H9 (cell line): Measurements from ENCODE around the gene PPP2R2B. TPM values are rescaled to one million over a fixed set of nuclear protein-coding genes. Genes with fewer than 3 reads are reported as not detected.

Experiments
- DNase-seq: peaks from one replicate; pipeline ENCODE4 v3.0.0-alpha.2; 2017
- H2AFZ ChIP-seq: one replicate; pipeline ENCODE4 v1.6.1; 2013; ENCODE audit warnings: mild to moderate bottlenecking, low read length, control low read depth, moderate library complexity
- H2AK5ac ChIP-seq: 2 replicates; pipeline ENCODE4 v1.6.1; 2013; ENCODE audit warnings: low read length, control low read depth, mixed read lengths; ENCODE audit not compliant: insufficient read length
- H2BK120ac ChIP-seq: one replicate; pipeline ENCODE4 v1.6.1; 2013; ENCODE audit warnings: low read depth, mild to moderate bottlenecking, low read length, control low read depth, inconsistent platforms; ENCODE audit not compliant: poor library complexity, severe bottlenecking
- H2BK12ac ChIP-seq: 2 replicates; pipeline ENCODE4 v1.6.1; 2013; ENCODE audit warnings: low read length, control low read depth, mixed read lengths, low read depth; ENCODE audit not compliant: insufficient read length
- H2BK15ac ChIP-seq: 2 replicates; pipeline ENCODE4 v1.6.1; 2013; ENCODE audit warnings: low read depth, low read length, control low read depth
- H2BK20ac ChIP-seq: one replicate; pipeline ENCODE4 v1.6.1; 2013; ENCODE audit warnings: low read depth, mild to moderate bottlenecking, low read length, control low read depth, inconsistent platforms; ENCODE audit not compliant: poor library complexity, severe bottlenecking
- H2BK5ac ChIP-seq: 2 replicates; pipeline ENCODE4 v1.6.1; 2013; ENCODE audit warnings: low read length, control low read depth, mixed read lengths; ENCODE audit not compliant: insufficient read length
- H3K14ac ChIP-seq: 2 replicates; pipeline ENCODE4 v1.6.1; 2013; ENCODE audit warnings: low read length, control low read depth; ENCODE audit not compliant: insufficient read depth
- H3K18ac ChIP-seq: 2 replicates; pipeline ENCODE4 v1.6.1; 2013; ENCODE audit warnings: low read depth, mild to moderate bottlenecking, mixed read lengths, low read length, control low read depth; ENCODE audit not compliant: insufficient read length
- H3K23ac ChIP-seq: 2 replicates; pipeline ENCODE4 v1.6.1; 2013; ENCODE audit warnings: low read length, control low read depth, mixed read lengths, low read depth; ENCODE audit not compliant: insufficient read length
- H3K23me2 ChIP-seq: 2 replicates; pipeline ENCODE4 v1.6.1; 2013; ENCODE audit warnings: low read depth, mild to moderate bottlenecking, mixed read lengths, low read length, control low read depth; ENCODE audit not compliant: insufficient read length, poor library complexity, severe bottlenecking
- H3K27ac ChIP-seq: 2 replicates; pipeline ENCODE4 v1.5.1; 2013; ENCODE audit warnings: low read length, control low read depth, mixed read lengths, low read depth; ENCODE audit not compliant: insufficient read length
- H3K27me3 ChIP-seq: 2 replicates; pipeline ENCODE4 v1.6.1; 2013; ENCODE audit warnings: low read length, control low read depth, inconsistent platforms; ENCODE audit not compliant: insufficient read depth
- H3K4ac ChIP-seq: 2 replicates; pipeline ENCODE4 v1.6.1; 2013; ENCODE audit warnings: low read depth, mild to moderate bottlenecking, control low read depth, inconsistent platforms, low read length, moderate library complexity
- H3K4me1 ChIP-seq: 2 replicates; pipeline ENCODE4 v1.6.1; 2013; ENCODE audit warnings: low read length, control low read depth, inconsistent platforms; ENCODE audit not compliant: insufficient read depth
- H3K4me2 ChIP-seq: 2 replicates; pipeline ENCODE4 v1.6.1; 2013; ENCODE audit warnings: low read length, control low read depth, mixed read lengths; ENCODE audit not compliant: insufficient read length, insufficient read depth
- H3K56ac ChIP-seq: 2 replicates; pipeline ENCODE4 v1.6.1; 2013; ENCODE audit warnings: low read depth, mild to moderate bottlenecking, mixed read lengths, low read length, control low read depth; ENCODE audit not compliant: insufficient read length
- H3K79me1 ChIP-seq: 2 replicates; pipeline ENCODE4 v1.6.1; 2013; ENCODE audit warnings: low read depth, mild to moderate bottlenecking, moderate library complexity, low read length, control low read depth, inconsistent platforms; ENCODE audit not compliant: insufficient read depth, poor library complexity, severe bottlenecking
- H3K79me2 ChIP-seq: 2 replicates; pipeline ENCODE4 v1.6.1; 2013; ENCODE audit warnings: low read length, control low read depth, inconsistent platforms; ENCODE audit not compliant: insufficient read depth
- H3K9ac ChIP-seq: 2 replicates; pipeline ENCODE4 v1.6.1; 2013; ENCODE audit warnings: low read length, control low read depth, mixed read lengths; ENCODE audit not compliant: insufficient read length; ENCODE audit errors: extremely low read depth
- H3K9me3 ChIP-seq: one replicate; pipeline ENCODE4 v1.6.1; 2013; ENCODE audit warnings: low read depth, low read length, inconsistent platforms; ENCODE audit not compliant: control insufficient read depth
- H3T11ph ChIP-seq: one replicate; pipeline ENCODE4 v1.6.1; 2013; ENCODE audit warnings: mild to moderate bottlenecking, low read length, control low read depth, inconsistent platforms
- H4K20me1 ChIP-seq: one replicate; pipeline ENCODE4 v1.6.1; 2013; ENCODE audit not compliant: control insufficient read depth, insufficient read length, insufficient read depth
- H4K5ac ChIP-seq: 2 replicates; pipeline ENCODE4 v1.6.1; 2013; ENCODE audit warnings: low read depth, mild to moderate bottlenecking, mixed read lengths, low read length, control low read depth; ENCODE audit not compliant: insufficient read length
- H4K8ac ChIP-seq: replicated peaks from 2 replicates; pipeline ENCODE4 v1.6.1; 2013; ENCODE audit warnings: low read length, control low read depth, mixed read lengths, low read depth; ENCODE audit not compliant: insufficient read length
- H4K91ac ChIP-seq: 2 replicates; pipeline ENCODE4 v1.6.1; 2013; ENCODE audit warnings: low read depth, mild to moderate bottlenecking, moderate library complexity, mixed read lengths, low read length, control low read depth; ENCODE audit not compliant: insufficient read length
- H3K27ac Mint-ChIP-seq, 3 experiments: 2 replicates in 2 of 3; 3 replicates in 1 of 3; pipeline ENCODE4 v1.8.0; 2020 to 2021; ENCODE audit warnings: mixed read lengths in 3 of 3, mild to moderate bottlenecking in 1 of 3, moderate library complexity in 1 of 3
- H3K27me3 Mint-ChIP-seq: 2 replicates; pipeline ENCODE4 v1.8.0; 2021; ENCODE audit warnings: low read depth, mild to moderate bottlenecking, moderate library complexity, mixed read lengths
- H3K36me3 Mint-ChIP-seq, 3 experiments: 2 replicates in 2 of 3; 3 replicates in 1 of 3; pipeline ENCODE4 v1.8.0; 2020 to 2021; ENCODE audit warnings: low read depth in 3 of 3, mixed read lengths in 3 of 3; ENCODE audit not compliant: insufficient read depth in 1 of 3
- H3K4me1 Mint-ChIP-seq, 2 experiments: 2 replicates each; pipeline ENCODE4 v1.8.0; 2020; ENCODE audit warnings: mixed read lengths in 2 of 2
- H3K4me3 Mint-ChIP-seq, 2 experiments: 2 replicates in 1 of 2; 3 replicates in 1 of 2; pipeline ENCODE4 v1.8.0; 2020 to 2021; ENCODE audit warnings: mild to moderate bottlenecking in 2 of 2, mixed read lengths in 2 of 2, moderate library complexity in 1 of 2
- H3K9me3 Mint-ChIP-seq, 2 experiments: 2 replicates in 1 of 2; 3 replicates in 1 of 2; pipeline ENCODE4 v1.8.0; 2020; ENCODE audit warnings: mild to moderate bottlenecking in 2 of 2, mixed read lengths in 2 of 2, moderate library complexity in 1 of 2
- WGBS: extraction: QIAGEN DNeasy Blood & Tissue Kit; methylation state at CpG from one replicate; pipeline ENCODE4 v1.1.7; 2013; ENCODE audit warnings: missing lambda C conversion rate, low lambda C conversion rate, mixed read lengths; ENCODE audit not compliant: insufficient read length; ENCODE audit errors: extremely low coverage; 5-methylcytosine and 5-hydroxymethylcytosine counted together
- total RNA-seq: library from RNA; stranded (reverse); gene quantifications from 2 replicates; pipeline ENCODE4 v1.2.1, GENCODE V29; 2021
- TF ChIP-seq, protein P1 (sequence below): fragments of 200-600 bp; sonication (generic); conservative IDR thresholded peaks from 3 replicates; pipeline ENCODE4 v1.8.0; 2021; ENCODE audit warnings: antibody characterized with exemption, mild to moderate bottlenecking

The PPP2R2B gene
- total RNA-seq, 1 experiment from 2014 or later, result 14.3 TPM

DNA sequence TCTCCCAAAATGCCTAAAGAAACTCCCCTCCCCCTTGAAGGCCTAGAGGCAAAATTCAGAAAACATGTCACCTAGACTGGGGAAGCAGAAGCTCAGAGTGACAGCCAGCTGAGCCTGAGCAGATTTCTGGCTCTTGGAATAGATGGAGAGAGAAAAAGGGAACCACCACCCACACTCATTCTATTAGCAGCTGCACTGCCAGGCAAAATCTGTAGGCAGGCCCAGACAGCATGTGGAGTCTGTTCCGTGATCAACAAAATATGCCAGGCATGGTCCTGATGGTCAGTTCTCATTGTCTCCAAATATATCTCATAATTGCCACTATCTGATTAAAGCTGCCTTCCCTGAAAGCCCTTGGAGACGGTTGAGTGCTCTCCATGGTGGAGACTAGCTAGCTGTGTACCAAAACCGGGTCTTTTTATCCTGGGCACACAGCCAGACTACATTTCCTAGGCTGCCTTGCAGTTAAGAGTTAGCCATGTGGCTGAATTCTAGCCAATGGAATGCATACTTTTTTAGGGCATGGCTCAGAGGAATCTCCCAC, 230.8 kb downstream of the PPP2R2B start:
- no peaks in the 10 kb centered on the region for H3K79me1 ChIP-seq

More for the DNA sequence above, 230.8 kb downstream of the PPP2R2B start:
- H3K4ac ChIP-seq, result no peak overlapping the region
- no peak overlapping the region for H3K4me3 Mint-ChIP-seq
- H2BK20ac ChIP-seq, result no peak overlapping the region
- H3K27ac Mint-ChIP-seq, result peak overlapping the region in 1 of 3 experiments; percentile 92; a peak in 2 of 7 replicates
- H4K5ac ChIP-seq, result no peak overlapping the region
- no peak overlapping the region for H2BK5ac ChIP-seq
- H3K27me3 ChIP-seq, result no peaks in the 10 kb centered on the region
- no peak overlapping the region for H3K4me2 ChIP-seq
- TF ChIP-seq, protein P1, sequence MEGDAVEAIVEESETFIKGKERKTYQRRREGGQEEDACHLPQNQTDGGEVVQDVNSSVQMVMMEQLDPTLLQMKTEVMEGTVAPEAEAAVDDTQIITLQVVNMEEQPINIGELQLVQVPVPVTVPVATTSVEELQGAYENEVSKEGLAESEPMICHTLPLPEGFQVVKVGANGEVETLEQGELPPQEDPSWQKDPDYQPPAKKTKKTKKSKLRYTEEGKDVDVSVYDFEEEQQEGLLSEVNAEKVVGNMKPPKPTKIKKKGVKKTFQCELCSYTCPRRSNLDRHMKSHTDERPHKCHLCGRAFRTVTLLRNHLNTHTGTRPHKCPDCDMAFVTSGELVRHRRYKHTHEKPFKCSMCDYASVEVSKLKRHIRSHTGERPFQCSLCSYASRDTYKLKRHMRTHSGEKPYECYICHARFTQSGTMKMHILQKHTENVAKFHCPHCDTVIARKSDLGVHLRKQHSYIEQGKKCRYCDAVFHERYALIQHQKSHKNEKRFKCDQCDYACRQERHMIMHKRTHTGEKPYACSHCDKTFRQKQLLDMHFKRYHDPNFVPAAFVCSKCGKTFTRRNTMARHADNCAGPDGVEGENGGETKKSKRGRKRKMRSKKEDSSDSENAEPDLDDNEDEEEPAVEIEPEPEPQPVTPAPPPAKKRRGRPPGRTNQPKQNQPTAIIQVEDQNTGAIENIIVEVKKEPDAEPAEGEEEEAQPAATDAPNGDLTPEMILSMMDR, result no peak
- H2AFZ ChIP-seq, result no peak overlapping the region
- H2BK12ac ChIP-seq, result peak overlapping the region; percentile 31
- H3K27me3 Mint-ChIP-seq, result no peaks in the 10 kb centered on the region
- H3K18ac ChIP-seq, result no peak overlapping the region
- no peaks in the 10 kb centered on the region for H3K4me1 ChIP-seq
- H3K23me2 ChIP-seq, result no peaks in the 10 kb centered on the region
- H3K23ac ChIP-seq, result no peak overlapping the region
- no peak overlapping the region for H2BK120ac ChIP-seq
- H3K56ac ChIP-seq, result no peak overlapping the region
- no peaks in the 10 kb centered on the region for H4K20me1 ChIP-seq
- no peaks in the 10 kb centered on the region for H3K79me2 ChIP-seq
- H3T11ph ChIP-seq, result no peak overlapping the region
- H3K36me3 Mint-ChIP-seq, result peaks cover 7 to 9% (median 7%) of the 10 kb centered on the region in 3 experiments; a peak in 5 of 7 replicates
- WGBS, result no CpG with 5 or more reads among the region's 3 CpGs
- no peak overlapping the region for H2AK5ac ChIP-seq
- no peaks in the 10 kb centered on the region for H3K9me3 ChIP-seq
- H4K8ac ChIP-seq, result no peak overlapping the region
- no peaks in the 10 kb centered on the region for H3K9me3 Mint-ChIP-seq
- H3K14ac ChIP-seq, result no peak overlapping the region
- H3K27ac ChIP-seq, result no peak overlapping the region
- no peaks in the 10 kb centered on the region for H3K4me1 Mint-ChIP-seq
- DNase-seq, result no peak
- no peak overlapping the region for H3K9ac ChIP-seq
- H2BK15ac ChIP-seq, result no peak overlapping the region
- no peak overlapping the region for H4K91ac ChIP-seq
